H1 (cell line): ENCODE results near the gene KRTAP1-5. TPM values are rescaled to one million over a fixed set of nuclear protein-coding genes. Genes with fewer than 3 reads are reported as not detected.

Experiments
- CTCF ChIA-PET: fragments of 300-600 bp; sonication (Branson Sonifier 250); formaldehyde crosslinking; loops from one replicate; lab custom pipeline; 2021; ENCODE audit not compliant: partially characterized antibody; lab: Charles Lee
- POLR2A ChIA-PET: fragments of 300-600 bp; sonication (Branson Sonifier 250); formaldehyde crosslinking; loops from one replicate; lab custom pipeline; 2021; ENCODE audit warnings: inconsistent platforms; ENCODE audit not compliant: partially characterized antibody; lab: Charles Lee
- DNase-seq, 2 experiments: peaks; one replicate each; pipeline versions ENCODE4 v3.0.0 to v3.0.0-alpha.2; 2010 to 2022; ENCODE audit warnings: low spot score in 2 of 2, low read depth in 1 of 2, mixed read lengths in 1 of 2
- FAIRE-seq: peaks from 2 replicates; lab custom pipeline; 2011; peaks lifted over from hg19 to GRCh38; lab: Jason Lieb, UNC
- H2AFZ ChIP-seq: 2 replicates; pipeline ENCODE4 v1.8.1; 2012; ENCODE audit warnings: low read length, inconsistent platforms
- H2AK5ac ChIP-seq: 2 replicates; pipeline ENCODE4 v1.6.1; 2013; ENCODE audit warnings: low read depth, low read length
- H2BK120ac ChIP-seq: replicated peaks from 2 replicates; pipeline ENCODE3; 2013; ENCODE audit warnings: low read depth, low read length, inconsistent platforms
- H2BK12ac ChIP-seq: 2 replicates; pipeline ENCODE4 v1.6.1; 2013; ENCODE audit warnings: low read depth, low read length
- H2BK15ac ChIP-seq: 2 replicates; pipeline ENCODE4 v1.6.1; 2013; ENCODE audit warnings: low read length
- H2BK20ac ChIP-seq: 2 replicates; pipeline ENCODE4 v1.6.1; 2013; ENCODE audit warnings: low read length
- H2BK5ac ChIP-seq: 2 replicates; pipeline ENCODE4 v1.6.1; 2013; ENCODE audit warnings: low read depth, low read length
- H3K14ac ChIP-seq: 2 replicates; pipeline ENCODE4 v1.6.1; 2013; ENCODE audit warnings: inconsistent platforms; ENCODE audit not compliant: insufficient read length
- H3K18ac ChIP-seq: 2 replicates; pipeline ENCODE4 v1.6.1; 2013; ENCODE audit warnings: low read length; ENCODE audit errors: extremely low read depth
- H3K23ac ChIP-seq: 2 replicates; pipeline ENCODE4 v1.6.1; 2013; ENCODE audit warnings: inconsistent platforms; ENCODE audit not compliant: insufficient read length
- H3K23me2 ChIP-seq: 2 replicates; pipeline ENCODE4 v1.6.1; 2013; ENCODE audit warnings: low read depth, low read length
- H3K27ac ChIP-seq: 2 replicates; pipeline ENCODE4 v1.6.1; 2011; ENCODE audit warnings: low read depth, low read length, inconsistent platforms
- H3K27me3 ChIP-seq, 4 experiments: replicated peaks in 1 of 4; 1 replicate in 1 of 4; 2 replicates in 3 of 4; pipeline versions ENCODE4 v1.6.1 to v1.8.1; 2011 to 2013; ENCODE audit warnings: low read length in 3 of 4, mild to moderate bottlenecking in 3 of 4, inconsistent platforms in 2 of 4, mixed read lengths in 2 of 4, moderate library complexity in 1 of 4; ENCODE audit not compliant: control insufficient read depth in 3 of 4, insufficient read depth in 3 of 4; ENCODE audit errors: extremely low read depth in 1 of 4
- H3K36me3 ChIP-seq, 4 experiments: 2 replicates each; pipeline versions ENCODE4 v1.6.1 to v1.8.1; 2011 to 2013; ENCODE audit warnings: mild to moderate bottlenecking in 4 of 4, low read length in 3 of 4, moderate library complexity in 2 of 4, control low read depth in 1 of 4, inconsistent platforms in 1 of 4; ENCODE audit not compliant: insufficient read depth in 4 of 4, control insufficient read depth in 2 of 4
- H3K4ac ChIP-seq: replicated peaks from 2 replicates; pipeline ENCODE3; 2013; ENCODE audit warnings: low read length, low read depth, mixed read lengths, inconsistent platforms; ENCODE audit not compliant: insufficient read length
- H3K4me1 ChIP-seq, 4 experiments: replicated peaks in 1 of 4; 1 replicate in 1 of 4; 2 replicates in 3 of 4; pipeline versions ENCODE4 v1.6.1 to v1.8.1; 2011 to 2013; ENCODE audit warnings: low read length in 3 of 4, inconsistent platforms in 2 of 4, mixed read lengths in 1 of 4; ENCODE audit not compliant: insufficient read depth in 4 of 4, control insufficient read depth in 3 of 4
- H3K4me2 ChIP-seq, 2 experiments: 2 replicates each; pipeline versions ENCODE4 v1.6.1 to v1.8.1; 2011 to 2013; ENCODE audit warnings: low read depth in 2 of 2, low read length in 2 of 2, control low read depth in 1 of 2, inconsistent platforms in 1 of 2, mild to moderate bottlenecking in 1 of 2; ENCODE audit not compliant: insufficient read depth in 1 of 2
- H3K4me3 ChIP-seq, 4 experiments: fragments of 200-600, 300-600 bp in 1 of 4; sonication (generic), shearing (Covaris generic), sonication (Bioruptor Twin) in 1 of 4; 2 replicates each; pipeline versions ENCODE4 v1.5.1 to v1.8.1; 2011 to 2016; ENCODE audit warnings: low read length in 4 of 4, low read depth in 3 of 4, control low read depth in 2 of 4, inconsistent platforms in 2 of 4, mild to moderate bottlenecking in 2 of 4, mixed read lengths in 1 of 4, moderate library complexity in 1 of 4; ENCODE audit not compliant: insufficient read depth in 2 of 4; ENCODE audit errors: extremely low read depth in 1 of 4
- H3K56ac ChIP-seq: replicated peaks from 2 replicates; pipeline ENCODE3; 2013; ENCODE audit warnings: low read depth, mild to moderate bottlenecking, mixed read lengths, low read length, inconsistent platforms; ENCODE audit not compliant: insufficient read length
- H3K79me1 ChIP-seq: 2 replicates; pipeline ENCODE4 v1.6.1; 2013; ENCODE audit warnings: low read depth, low read length, control low read depth
- H3K79me2 ChIP-seq, 2 experiments: 2 replicates each; pipeline versions ENCODE4 v1.6.1 to v1.8.1; 2012 to 2013; ENCODE audit warnings: low read length in 2 of 2, mild to moderate bottlenecking in 2 of 2, inconsistent platforms in 1 of 2; ENCODE audit not compliant: insufficient read depth in 2 of 2, control insufficient read depth in 1 of 2
- H3K9ac ChIP-seq, 4 experiments: replicated peaks in 1 of 4; 1 replicate in 1 of 4; 2 replicates in 3 of 4; pipeline versions ENCODE4 v1.6.1 to v1.8.1; 2011 to 2013; ENCODE audit warnings: low read depth in 3 of 4, low read length in 3 of 4, control low read depth in 2 of 4, mild to moderate bottlenecking in 2 of 4, moderate library complexity in 2 of 4, inconsistent platforms in 1 of 4; ENCODE audit errors: extremely low read depth in 1 of 4
- H3K9me3 ChIP-seq, 2 experiments: 2 replicates each; pipeline versions ENCODE4 v1.6.1 to v1.8.1; 2012 to 2013; ENCODE audit warnings: mild to moderate bottlenecking in 2 of 2, moderate library complexity in 2 of 2, control low read depth in 1 of 2, inconsistent platforms in 1 of 2, low read depth in 1 of 2, low read length in 1 of 2, mixed read lengths in 1 of 2; ENCODE audit not compliant: insufficient read depth in 2 of 2
- H4K20me1 ChIP-seq, 2 experiments: replicated peaks in 1 of 2; 2 replicates each; pipeline versions ENCODE3 to v1.8.1; 2011 to 2013; ENCODE audit warnings: inconsistent platforms in 2 of 2, low read length in 2 of 2, mild to moderate bottlenecking in 1 of 2; ENCODE audit not compliant: insufficient read depth in 2 of 2, control insufficient read depth in 1 of 2
- H4K5ac ChIP-seq: 2 replicates; pipeline ENCODE4 v1.6.1; 2013; ENCODE audit warnings: low read length, low read depth, mixed read lengths, inconsistent platforms; ENCODE audit not compliant: insufficient read length
- H4K8ac ChIP-seq: 2 replicates; pipeline ENCODE4 v1.8.0; 2013; ENCODE audit warnings: mild to moderate bottlenecking, moderate library complexity, low read length, inconsistent platforms; ENCODE audit not compliant: insufficient read depth; ENCODE audit errors: extremely low read depth
- H4K91ac ChIP-seq: replicated peaks from 2 replicates; pipeline ENCODE3; 2013; ENCODE audit warnings: low read length, mixed read lengths, inconsistent platforms; ENCODE audit not compliant: insufficient read length
- CHD2 ChIP-seq: IDR thresholded peaks from 2 replicates; pipeline ENCODE4 v1.6.1; 2012; ENCODE audit warnings: low read length, improper control_type of control experiment
- NANOG ChIP-seq: IDR thresholded peaks from 2 replicates; pipeline ENCODE4 v1.6.1; 2011; ENCODE audit warnings: low read length, low read depth, mild to moderate bottlenecking, inconsistent platforms; ENCODE audit not compliant: insufficient read depth, poor library complexity, severe bottlenecking
- SP1 ChIP-seq: IDR thresholded peaks from 2 replicates; pipeline ENCODE4 v1.6.1; 2011; ENCODE audit warnings: low read depth, low read length
- WGBS, 2 experiments: shearing (Covaris generic) in 1 of 2; methylation state at CpG; one replicate each; pipeline versions ENCODE4 v1.1.6 to v1.1.7; 2013 to 2015; ENCODE audit warnings: low lambda C conversion rate in 2 of 2, mixed read lengths in 2 of 2, inconsistent platforms in 1 of 2, low coverage in 1 of 2, missing lambda C conversion rate in 1 of 2; ENCODE audit not compliant: insufficient replicate concordance in 2 of 2, insufficient coverage in 1 of 2, insufficient read length in 1 of 2; ENCODE audit errors: extremely low coverage in 1 of 2, missing lambda C conversion rate in 1 of 2; 5-methylcytosine and 5-hydroxymethylcytosine counted together
- polyA plus RNA-seq, 7 experiments: library from polyadenylated mRNA; depleted of rRNA in 3 of 7; stranded (reverse) in 5 of 7; unstranded in 2 of 7; fragments of >200 nt in 5 of 7; fragments of 200-250 nt in 2 of 7; gene quantifications; 1 replicate in 5 of 7; 2 replicates in 1 of 7; 4 replicates in 1 of 7; pipeline versions ENCODE4 v1.2.1 to v1.2.3, GENCODE V29; 2011 to 2013; ENCODE audit warnings: missing spikeins in 2 of 7, mixed read lengths in 2 of 7
- total RNA-seq: library from RNA; stranded (reverse); fragmentation: NEBNext Ultra II Directional; extraction: Animal tissue kit (Norgen Biotek cat#: 25700); gene quantifications from 2 replicates; pipeline ENCODE4 v1.2.1, GENCODE V29; 2021

KRTAP1-5 gene
- total and polyA plus RNA-seq, 2 of the 8 experiments (the other 6 are each of a cell fraction or from before 2014, with no cell fraction given): not detected

DNA sequence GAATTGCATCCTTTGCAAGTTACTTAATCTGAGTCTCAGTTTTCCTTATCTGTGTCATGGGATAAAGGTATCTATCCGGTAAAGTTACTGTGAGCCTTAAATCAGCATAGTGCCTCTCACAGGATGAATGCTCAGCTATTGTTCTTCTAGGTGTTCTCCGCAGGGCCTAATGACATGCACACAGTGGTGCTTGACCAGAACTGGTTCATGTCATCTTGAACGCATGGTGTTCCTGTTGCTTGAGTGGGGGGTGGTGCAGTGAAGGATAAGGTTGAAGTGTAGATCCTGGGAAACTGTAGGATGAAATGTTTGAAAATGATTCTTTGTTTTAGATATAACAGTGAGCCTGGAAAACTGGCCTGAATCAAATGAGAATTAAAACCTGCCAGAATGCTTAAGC, 46.9 kb downstream of the KRTAP1-5 start:
- Histone ChIP-seq H3K23ac (no peak overlapping the region), H2BK12ac (no peak overlapping the region), H2BK5ac (no peak overlapping the region), H3K4me3 (no peak overlapping the region), H3K14ac (no peak overlapping the region), H3K56ac (no peak overlapping the region), H4K5ac (no peak overlapping the region), H3K4ac (no peak overlapping the region), H2BK20ac (no peak overlapping the region), H2AK5ac (no peak overlapping the region), H3K79me1 (no peaks in the 10 kb centered on the region), H3K36me3 (no peaks in the 10 kb centered on the region), H3K27ac (no peak overlapping the region), H3K9ac (no peak overlapping the region), H2BK15ac (no peak overlapping the region), H3K4me2 (no peak overlapping the region), H3K18ac (no peak overlapping the region), H2BK120ac (no peak overlapping the region), H3K27me3 (no peaks in the 10 kb centered on the region), H3K4me1 (peaks cover 3 to 8% (median 6%) of the 10 kb centered on the region in 4 experiments; a peak in 4 of 7 replicates), H2AFZ (no peak overlapping the region), H3K79me2 (no peaks in the 10 kb centered on the region), H4K20me1 (no peaks in the 10 kb centered on the region), H3K23me2 (no peaks in the 10 kb centered on the region), H4K8ac (no peak overlapping the region), H3K9me3 (no peaks in the 10 kb centered on the region)
- FAIRE-seq: peak; percentile 19
- CTCF ChIA-PET: interaction anchor here (0.6 to 5.4 kb wide), 5 partner anchors 16 to 668 kb away, joined by 3 to 34 read pairs (median 4); no protein-coding TSS in a partner anchor
- no peak for DNase-seq
- WGBS, 2 experiments: 71% methylated on average over 3 of the region's 3 CpGs; no CpG with 5 or more reads in 1 of the 2 experiments
- POLR2A ChIA-PET: no interaction called here
- TF ChIP-seq NANOG (peak; percentile 73), CHD2 (no peak), SP1 (0 out of 2 replicates have a peak, but pooled peaks have one; percentile 10)
- TF ChIP-seq, all 59 proteins: peak for 2
- no peak overlapping the region for H4K91ac ChIP-seq
